K562 (cell line): ENCODE measurements around the gene CR2. TPM values are rescaled to one million over a fixed set of nuclear protein-coding genes. Genes with fewer than 3 reads are reported as not detected.
A peak's percentile ranks its signal among the peaks of the same experiment; 100 is the strongest.

Experiments
- CBFA2T2 ChIP-seq: fragments of 450-650 bp; conservative IDR thresholded peaks from 2 replicates; pipeline ENCODE4 v1.6.1; 2017; ENCODE audit warnings: mild to moderate bottlenecking
- CXXC5 ChIP-seq: fragments of 250-450 bp; sonication (Bioruptor Pico); IDR thresholded peaks from 2 replicates; pipeline ENCODE4 v1.8.0; 2022; ENCODE audit warnings: inconsistent platforms, mild to moderate bottlenecking, moderate library complexity
- EP300 ChIP-seq: IDR thresholded peaks from 2 replicates; pipeline ENCODE4 v1.6.1; 2012; ENCODE audit warnings: low read length, improper control_type of control experiment
- FOSL1 ChIP-seq: fragments of 200-800 bp; sonication (Bioruptor generic); conservative IDR thresholded peaks from 2 replicates; pipeline ENCODE4 v1.6.1; 2016; ENCODE audit warnings: missing genetic modification characterization, missing compliant biosample characterization
- GTF2A2 ChIP-seq: IDR thresholded peaks from 2 replicates; pipeline ENCODE4 v1.6.1; 2016; ENCODE audit warnings: mild to moderate bottlenecking, missing genetic modification characterization, missing compliant biosample characterization
- SMARCA4 ChIP-seq: fragments of 450-650 bp; IDR thresholded peaks from 2 replicates; pipeline ENCODE4 v1.6.1; 2016
- SOX6 ChIP-seq: fragments of 450-650 bp; IDR thresholded peaks from 2 replicates; pipeline ENCODE4 v1.6.1; 2014; ENCODE audit warnings: mild to moderate bottlenecking
- ZNF384 ChIP-seq: IDR thresholded peaks from 2 replicates; pipeline ENCODE4 v1.6.1; 2012; ENCODE audit warnings: low read depth, low read length, improper control_type of control experiment
- polyA plus RNA-seq, 8 experiments: library from polyadenylated mRNA; depleted of rRNA in 4 of 8; stranded (reverse) in 5 of 8; unstranded in 3 of 8; fragments of >200 nt; fragmentation: Nextera tagmentation in 2 of 8; fragmentation: Illumina TruSeq in 1 of 8; extraction: Ambion mirVana in 2 of 8; extraction: Trizol in 1 of 8; gene quantifications; 2 replicates each; pipeline versions ENCODE4 v1.2.1 to v1.2.3, GENCODE V29; 2011 to 2014; ENCODE audit warnings: inconsistent platforms in 1 of 8, missing spikeins in 1 of 8
- total RNA-seq, 7 experiments: library from RNA; depleted of rRNA in 6 of 7; stranded (reverse); fragments of >200 nt in 6 of 7; fragmentation: Illumina TruSeq in 2 of 7; extraction: Trizol in 2 of 7; gene quantifications; 2 replicates each; pipeline versions ENCODE4 v1.2.1 to v1.2.3, GENCODE V29; 2011 to 2021; ENCODE audit warnings: low replicate concordance in 1 of 7
- TF ChIP-seq, protein P1 (sequence below): fragments of 450-650 bp; IDR thresholded peaks from 2 replicates; pipeline ENCODE4 v1.6.1; 2016; ENCODE audit warnings: mild to moderate bottlenecking
- TF ChIP-seq, protein P2 (sequence below): sonication (generic); formaldehyde crosslinking; IDR thresholded peaks from 2 replicates; pipeline ENCODE4 v1.8.0; 2022; ENCODE audit warnings: missing genetic modification reagents, mild to moderate bottlenecking, moderate library complexity, borderline replicate concordance
- TF ChIP-seq, protein P3 (sequence below): fragments of 450-650 bp; formaldehyde crosslinking; IDR thresholded peaks from 2 replicates; pipeline ENCODE4 v1.4.0; 2022; ENCODE audit warnings: mild to moderate bottlenecking, moderate library complexity
- TF ChIP-seq, protein P4 (sequence below): sonication (generic); IDR thresholded peaks from 2 replicates; pipeline ENCODE4 v1.6.1; 2016

CR2 gene
- total and polyA plus RNA-seq, 9 of the 15 experiments (the other 6 are each of a cell fraction or from before 2014, with no cell fraction given), result 0.07 to 0.67 (median 0.37) TPM

DNA sequence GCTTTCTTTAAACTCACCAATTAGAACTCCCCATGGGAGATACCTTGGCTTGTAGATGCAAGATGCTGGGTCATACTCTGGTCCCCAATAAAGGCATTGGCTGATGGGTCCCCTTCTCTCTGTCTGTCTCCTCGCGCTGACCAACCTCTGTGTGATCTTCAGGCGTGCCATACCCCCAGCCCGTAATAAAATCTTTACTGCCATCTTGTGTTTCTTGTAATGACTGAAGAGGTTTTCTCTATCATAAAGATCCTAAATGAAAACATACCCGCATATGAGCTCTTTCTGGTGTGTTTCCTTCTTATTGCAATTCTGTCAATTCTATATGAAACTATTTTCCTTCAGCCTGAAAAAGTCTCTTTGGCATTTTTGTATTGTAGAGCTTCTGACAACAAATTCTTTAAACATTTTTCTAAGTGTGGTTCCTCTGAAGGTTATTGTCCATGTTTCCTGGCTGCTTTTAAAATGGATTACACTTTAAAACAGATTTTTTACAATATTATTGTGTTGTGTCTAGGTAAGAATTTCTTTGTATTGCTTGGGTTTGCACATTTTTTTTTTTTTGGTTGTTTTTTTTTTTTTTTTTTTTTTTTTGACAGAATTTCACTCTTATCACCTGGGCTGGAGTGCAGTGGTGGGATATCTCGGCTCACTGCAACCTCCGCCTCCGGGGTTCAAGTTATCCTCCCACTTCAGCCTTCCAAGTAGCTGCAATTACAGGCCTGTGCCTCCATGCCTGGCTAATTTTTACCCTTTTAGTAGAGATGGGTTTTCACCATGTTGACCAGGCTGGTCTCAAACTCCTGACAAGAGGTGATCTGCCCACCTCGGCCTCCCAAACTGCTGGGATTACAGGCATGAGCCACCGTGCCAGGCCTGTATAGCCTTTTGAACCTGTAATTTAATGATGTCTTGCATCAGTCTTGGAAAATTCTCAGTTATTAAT, 66.5 kb downstream of the CR2 start (continued):
- TF ChIP-seq, protein P1, sequence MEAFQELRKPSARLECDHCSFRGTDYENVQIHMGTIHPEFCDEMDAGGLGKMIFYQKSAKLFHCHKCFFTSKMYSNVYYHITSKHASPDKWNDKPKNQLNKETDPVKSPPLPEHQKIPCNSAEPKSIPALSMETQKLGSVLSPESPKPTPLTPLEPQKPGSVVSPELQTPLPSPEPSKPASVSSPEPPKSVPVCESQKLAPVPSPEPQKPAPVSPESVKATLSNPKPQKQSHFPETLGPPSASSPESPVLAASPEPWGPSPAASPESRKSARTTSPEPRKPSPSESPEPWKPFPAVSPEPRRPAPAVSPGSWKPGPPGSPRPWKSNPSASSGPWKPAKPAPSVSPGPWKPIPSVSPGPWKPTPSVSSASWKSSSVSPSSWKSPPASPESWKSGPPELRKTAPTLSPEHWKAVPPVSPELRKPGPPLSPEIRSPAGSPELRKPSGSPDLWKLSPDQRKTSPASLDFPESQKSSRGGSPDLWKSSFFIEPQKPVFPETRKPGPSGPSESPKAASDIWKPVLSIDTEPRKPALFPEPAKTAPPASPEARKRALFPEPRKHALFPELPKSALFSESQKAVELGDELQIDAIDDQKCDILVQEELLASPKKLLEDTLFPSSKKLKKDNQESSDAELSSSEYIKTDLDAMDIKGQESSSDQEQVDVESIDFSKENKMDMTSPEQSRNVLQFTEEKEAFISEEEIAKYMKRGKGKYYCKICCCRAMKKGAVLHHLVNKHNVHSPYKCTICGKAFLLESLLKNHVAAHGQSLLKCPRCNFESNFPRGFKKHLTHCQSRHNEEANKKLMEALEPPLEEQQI, result 0 out of 2 replicates have a peak, but pooled peaks have one; percentile 11
- TF ChIP-seq, protein P2, sequence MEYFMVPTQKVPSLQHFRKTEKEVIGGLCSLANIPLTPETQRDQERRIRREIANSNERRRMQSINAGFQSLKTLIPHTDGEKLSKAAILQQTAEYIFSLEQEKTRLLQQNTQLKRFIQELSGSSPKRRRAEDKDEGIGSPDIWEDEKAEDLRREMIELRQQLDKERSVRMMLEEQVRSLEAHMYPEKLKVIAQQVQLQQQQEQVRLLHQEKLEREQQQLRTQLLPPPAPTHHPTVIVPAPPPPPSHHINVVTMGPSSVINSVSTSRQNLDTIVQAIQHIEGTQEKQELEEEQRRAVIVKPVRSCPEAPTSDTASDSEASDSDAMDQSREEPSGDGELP (CRISPR knock-in tag), result peak; percentile 5; the same call in 1 of the 2 replicates
- TF ChIP-seq CXXC5 (CRISPR knock-in tag) (peak; percentile 62), FOSL1 (tag) (peak; percentile 16; the same call in 1 of the 2 replicates), ZNF384 (peak; percentile 90), CBFA2T2 (peak; percentile 66), SMARCA4 (peak; percentile 58), EP300 (peak; percentile 82; the same call in 1 of the 2 replicates), SOX6 (0 out of 2 replicates have a peak, but pooled peaks have one; percentile 6), GTF2A2 (tag) (peak; percentile 51; the same call in 1 of the 2 replicates)
- TF ChIP-seq, protein P3, sequence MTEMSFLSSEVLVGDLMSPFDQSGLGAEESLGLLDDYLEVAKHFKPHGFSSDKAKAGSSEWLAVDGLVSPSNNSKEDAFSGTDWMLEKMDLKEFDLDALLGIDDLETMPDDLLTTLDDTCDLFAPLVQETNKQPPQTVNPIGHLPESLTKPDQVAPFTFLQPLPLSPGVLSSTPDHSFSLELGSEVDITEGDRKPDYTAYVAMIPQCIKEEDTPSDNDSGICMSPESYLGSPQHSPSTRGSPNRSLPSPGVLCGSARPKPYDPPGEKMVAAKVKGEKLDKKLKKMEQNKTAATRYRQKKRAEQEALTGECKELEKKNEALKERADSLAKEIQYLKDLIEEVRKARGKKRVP (CRISPR knock-in tag), result 0 out of 2 replicates have a peak, but pooled peaks have one; percentile 40
- TF ChIP-seq, protein P4, sequence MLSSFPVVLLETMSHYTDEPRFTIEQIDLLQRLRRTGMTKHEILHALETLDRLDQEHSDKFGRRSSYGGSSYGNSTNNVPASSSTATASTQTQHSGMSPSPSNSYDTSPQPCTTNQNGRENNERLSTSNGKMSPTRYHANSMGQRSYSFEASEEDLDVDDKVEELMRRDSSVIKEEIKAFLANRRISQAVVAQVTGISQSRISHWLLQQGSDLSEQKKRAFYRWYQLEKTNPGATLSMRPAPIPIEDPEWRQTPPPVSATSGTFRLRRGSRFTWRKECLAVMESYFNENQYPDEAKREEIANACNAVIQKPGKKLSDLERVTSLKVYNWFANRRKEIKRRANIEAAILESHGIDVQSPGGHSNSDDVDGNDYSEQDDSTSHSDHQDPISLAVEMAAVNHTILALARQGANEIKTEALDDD, result 0 out of 2 replicates have a peak, but pooled peaks have one; percentile 49
